ENCODE data around the gene CLDN5. TPM values are rescaled to one million over a fixed set of nuclear protein-coding genes. Genes with fewer than 3 reads are reported as not detected.

The CLDN5 gene
- polyA plus RNA-seq, 1 donor from 2014 or later, result 0.66 TPM

DNA sequence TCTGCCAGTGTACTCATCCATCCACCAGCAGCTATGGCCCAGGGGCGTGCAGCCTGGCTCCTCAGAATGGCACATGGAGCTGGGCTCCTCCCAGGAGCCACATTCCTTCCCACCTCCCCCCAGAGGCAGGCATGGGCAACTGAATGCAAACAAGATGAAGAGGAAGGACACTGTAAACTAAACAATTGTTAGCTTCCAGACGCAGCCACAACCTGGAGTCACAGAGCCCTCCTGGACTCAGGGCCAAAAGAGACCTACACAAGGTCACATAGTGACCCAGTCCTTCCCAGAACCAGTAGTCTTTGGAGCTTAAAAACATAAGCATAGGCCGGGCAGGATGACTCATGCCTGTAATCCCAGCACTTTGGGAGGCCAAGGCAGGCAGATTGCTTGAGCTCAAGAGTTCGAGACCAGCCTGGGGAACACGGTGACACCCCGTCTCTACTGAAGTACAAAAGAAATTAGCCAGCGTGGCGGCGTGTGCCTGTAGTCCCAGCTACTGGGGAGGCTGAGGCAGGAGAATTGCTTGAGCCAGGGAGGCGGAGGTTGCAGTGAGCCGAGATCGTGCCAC is 30.7 kb upstream of the CLDN5 start:
- H3K4me3 ChIP-seq (ENCODE audit: low read length), result no peak overlapping the region
- H3K4me2 ChIP-seq (ENCODE audit: low read length), result no peak overlapping the region
- no peaks in the 10 kb centered on the region for H3K36me3 ChIP-seq (ENCODE audit: insufficient read depth, low read length)
- H4K20me1 ChIP-seq (ENCODE audit: insufficient read depth), result no peaks in the 10 kb centered on the region
- no peaks in the 10 kb centered on the region for H3F3A ChIP-seq (ENCODE audit: insufficient read depth, low read length, poor library complexity, severe bottlenecking)
- H3K27me3 ChIP-seq (ENCODE audit: insufficient read depth, low read depth, low read length), result no peaks in the 10 kb centered on the region
- H2AFZ ChIP-seq (ENCODE audit: low read depth, low read length), result no peak overlapping the region
- no peaks in the 10 kb centered on the region for H3K79me2 ChIP-seq (replicated peaks; ENCODE audit: insufficient read depth, low read length)
- no peaks in the 10 kb centered on the region for H3K9me3 ChIP-seq (ENCODE audit: low read length)
- no peak overlapping the region for H3K27ac ChIP-seq (ENCODE audit: low read length)
- TF ChIP-seq POLR2AphosphoS5 (IDR thresholded peaks at IDR 0.05), result no peak
- no peak for TF ChIP-seq SMC3 (conservative IDR thresholded peaks at IDR 0.05; ENCODE audit: poor library complexity)
- TF ChIP-seq EZH2 (IDR thresholded peaks at IDR 0.05; ENCODE audit: borderline replicate concordance, insufficient read depth, low read length, poor library complexity, severe bottlenecking), result no peak
- TF ChIP-seq, protein P1, sequence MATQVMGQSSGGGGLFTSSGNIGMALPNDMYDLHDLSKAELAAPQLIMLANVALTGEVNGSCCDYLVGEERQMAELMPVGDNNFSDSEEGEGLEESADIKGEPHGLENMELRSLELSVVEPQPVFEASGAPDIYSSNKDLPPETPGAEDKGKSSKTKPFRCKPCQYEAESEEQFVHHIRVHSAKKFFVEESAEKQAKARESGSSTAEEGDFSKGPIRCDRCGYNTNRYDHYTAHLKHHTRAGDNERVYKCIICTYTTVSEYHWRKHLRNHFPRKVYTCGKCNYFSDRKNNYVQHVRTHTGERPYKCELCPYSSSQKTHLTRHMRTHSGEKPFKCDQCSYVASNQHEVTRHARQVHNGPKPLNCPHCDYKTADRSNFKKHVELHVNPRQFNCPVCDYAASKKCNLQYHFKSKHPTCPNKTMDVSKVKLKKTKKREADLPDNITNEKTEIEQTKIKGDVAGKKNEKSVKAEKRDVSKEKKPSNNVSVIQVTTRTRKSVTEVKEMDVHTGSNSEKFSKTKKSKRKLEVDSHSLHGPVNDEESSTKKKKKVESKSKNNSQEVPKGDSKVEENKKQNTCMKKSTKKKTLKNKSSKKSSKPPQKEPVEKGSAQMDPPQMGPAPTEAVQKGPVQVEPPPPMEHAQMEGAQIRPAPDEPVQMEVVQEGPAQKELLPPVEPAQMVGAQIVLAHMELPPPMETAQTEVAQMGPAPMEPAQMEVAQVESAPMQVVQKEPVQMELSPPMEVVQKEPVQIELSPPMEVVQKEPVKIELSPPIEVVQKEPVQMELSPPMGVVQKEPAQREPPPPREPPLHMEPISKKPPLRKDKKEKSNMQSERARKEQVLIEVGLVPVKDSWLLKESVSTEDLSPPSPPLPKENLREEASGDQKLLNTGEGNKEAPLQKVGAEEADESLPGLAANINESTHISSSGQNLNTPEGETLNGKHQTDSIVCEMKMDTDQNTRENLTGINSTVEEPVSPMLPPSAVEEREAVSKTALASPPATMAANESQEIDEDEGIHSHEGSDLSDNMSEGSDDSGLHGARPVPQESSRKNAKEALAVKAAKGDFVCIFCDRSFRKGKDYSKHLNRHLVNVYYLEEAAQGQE (IDR thresholded peaks at IDR 0.05; ENCODE audit: borderline replicate concordance), result no peak
- no peak for TF ChIP-seq TAF1 (IDR thresholded peaks at IDR 0.05; ENCODE audit: low read depth)
- TF ChIP-seq MXI1 (conservative IDR thresholded peaks at IDR 0.05; ENCODE audit: poor library complexity, severe bottlenecking), result no peak
- no peak for TF ChIP-seq EP300 (conservative IDR thresholded peaks at IDR 0.05; ENCODE audit: poor library complexity, severe bottlenecking)
- no peak for TF ChIP-seq RAD21 (conservative IDR thresholded peaks at IDR 0.05)
- TF ChIP-seq, protein P2, sequence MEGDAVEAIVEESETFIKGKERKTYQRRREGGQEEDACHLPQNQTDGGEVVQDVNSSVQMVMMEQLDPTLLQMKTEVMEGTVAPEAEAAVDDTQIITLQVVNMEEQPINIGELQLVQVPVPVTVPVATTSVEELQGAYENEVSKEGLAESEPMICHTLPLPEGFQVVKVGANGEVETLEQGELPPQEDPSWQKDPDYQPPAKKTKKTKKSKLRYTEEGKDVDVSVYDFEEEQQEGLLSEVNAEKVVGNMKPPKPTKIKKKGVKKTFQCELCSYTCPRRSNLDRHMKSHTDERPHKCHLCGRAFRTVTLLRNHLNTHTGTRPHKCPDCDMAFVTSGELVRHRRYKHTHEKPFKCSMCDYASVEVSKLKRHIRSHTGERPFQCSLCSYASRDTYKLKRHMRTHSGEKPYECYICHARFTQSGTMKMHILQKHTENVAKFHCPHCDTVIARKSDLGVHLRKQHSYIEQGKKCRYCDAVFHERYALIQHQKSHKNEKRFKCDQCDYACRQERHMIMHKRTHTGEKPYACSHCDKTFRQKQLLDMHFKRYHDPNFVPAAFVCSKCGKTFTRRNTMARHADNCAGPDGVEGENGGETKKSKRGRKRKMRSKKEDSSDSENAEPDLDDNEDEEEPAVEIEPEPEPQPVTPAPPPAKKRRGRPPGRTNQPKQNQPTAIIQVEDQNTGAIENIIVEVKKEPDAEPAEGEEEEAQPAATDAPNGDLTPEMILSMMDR (IDR thresholded peaks at IDR 0.05; ENCODE audit: poor library complexity, severe bottlenecking), result no peak
- no peak overlapping the region for H3K9ac ChIP-seq (ENCODE audit: low read length)
- H3K9me2 ChIP-seq (ENCODE audit: insufficient read depth, low read length), result no peaks in the 10 kb centered on the region

DNA sequence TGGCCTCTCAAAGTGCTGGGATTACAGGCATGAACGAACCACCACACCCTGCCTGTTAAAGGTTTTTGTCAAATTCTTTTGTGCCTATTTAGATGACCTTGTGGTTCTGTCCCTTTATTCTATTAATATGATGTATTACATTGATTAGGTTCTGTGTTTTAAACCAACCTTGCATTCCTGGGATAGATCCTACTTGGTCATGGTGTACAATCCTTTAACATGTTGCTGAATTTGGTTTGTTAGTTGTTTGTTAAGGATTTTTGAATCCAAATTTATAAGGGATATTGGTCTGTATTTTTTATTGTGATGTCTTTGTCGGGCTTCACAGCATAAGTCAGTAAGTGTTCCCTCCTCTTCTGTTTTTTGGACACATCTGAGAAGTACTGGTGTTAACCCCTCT is 29.0 kb upstream of the CLDN5 start:
- H3F3A ChIP-seq (ENCODE audit: insufficient read depth, low read length, poor library complexity, severe bottlenecking), result no peaks in the 10 kb centered on the region
- H3K27ac ChIP-seq (ENCODE audit: low read length), result no peak overlapping the region
- no peaks in the 10 kb centered on the region for H4K20me1 ChIP-seq (ENCODE audit: insufficient read depth)
- no peaks in the 10 kb centered on the region for H3K9me3 ChIP-seq (ENCODE audit: low read length)
- TF ChIP-seq, protein P2 (IDR thresholded peaks at IDR 0.05; ENCODE audit: poor library complexity, severe bottlenecking), result no peak
- TF ChIP-seq MXI1 (conservative IDR thresholded peaks at IDR 0.05; ENCODE audit: poor library complexity, severe bottlenecking) (no peak), SMC3 (conservative IDR thresholded peaks at IDR 0.05; ENCODE audit: poor library complexity) (no peak), RAD21 (conservative IDR thresholded peaks at IDR 0.05) (no peak), POLR2AphosphoS5 (IDR thresholded peaks at IDR 0.05) (no peak), EP300 (conservative IDR thresholded peaks at IDR 0.05; ENCODE audit: poor library complexity, severe bottlenecking) (no peak), EZH2 (IDR thresholded peaks at IDR 0.05; ENCODE audit: borderline replicate concordance, insufficient read depth, low read length, poor library complexity, severe bottlenecking) (no peak), TAF1 (IDR thresholded peaks at IDR 0.05; ENCODE audit: low read depth) (no peak)
- TF ChIP-seq, protein P1 (IDR thresholded peaks at IDR 0.05; ENCODE audit: borderline replicate concordance), result no peak
- no peak overlapping the region for H3K9ac ChIP-seq (ENCODE audit: low read length)
- H3K9me2 ChIP-seq (ENCODE audit: insufficient read depth, low read length), result no peaks in the 10 kb centered on the region
- no peaks in the 10 kb centered on the region for H3K27me3 ChIP-seq (ENCODE audit: insufficient read depth, low read depth, low read length)
- no peaks in the 10 kb centered on the region for H3K79me2 ChIP-seq (replicated peaks; ENCODE audit: insufficient read depth, low read length)
- H3K4me3 ChIP-seq (ENCODE audit: low read length), result no peak overlapping the region
- H3K4me2 ChIP-seq (ENCODE audit: low read length), result no peak overlapping the region
- no peaks in the 10 kb centered on the region for H3K36me3 ChIP-seq (ENCODE audit: insufficient read depth, low read length)
- no peak overlapping the region for H2AFZ ChIP-seq (ENCODE audit: low read depth, low read length)
